Sigmoid colon (tissue), 7 donors: Measurements from ENCODE around the gene TAF10. TPM values are rescaled to one million over a fixed set of nuclear protein-coding genes. Genes with fewer than 3 reads are reported as not detected.

Experiments used
- DNase-seq: peaks from one replicate; pipeline ENCODE4 v3.0.0-alpha.2; 2019
- H3K27ac ChIP-seq, 4 donors: fragments of 200-600 bp; sonication (generic); one replicate each; pipeline ENCODE4 v1.5.1; 2016 to 2019; ENCODE audit warnings: mild to moderate bottlenecking in 1 of 4
- H3K27me3 ChIP-seq, 3 donors: fragments of 200-600 bp; sonication (generic); one replicate each; pipeline ENCODE4 v1.5.1; 2019; ENCODE audit warnings: mild to moderate bottlenecking in 1 of 3
- H3K36me3 ChIP-seq, 4 donors: fragments of 200-600 bp; sonication (generic); one replicate each; pipeline ENCODE4 v1.5.1; 2016 to 2019
- H3K4me1 ChIP-seq, 4 donors: fragments of 200-600 bp; sonication (generic); one replicate each; pipeline ENCODE4 v1.5.1; 2017 to 2019
- H3K4me3 ChIP-seq, 4 donors: fragments of 200-600 bp; sonication (generic); one replicate each; pipeline ENCODE4 v1.5.1; 2017 to 2019; ENCODE audit warnings: mild to moderate bottlenecking in 2 of 4, moderate library complexity in 1 of 4
- H3K9me3 ChIP-seq, 4 donors: fragments of 200-600 bp in 3 of 4; sonication (generic) in 3 of 4; one replicate each; pipeline versions ENCODE4 v1.5.1 to v1.6.1; 2013 to 2019
- CTCF ChIP-seq, 4 experiments: fragments of 450-650 bp in 3 of 4; fragments of 200-600 bp in 1 of 4; IDR thresholded peaks; one replicate each; pipeline ENCODE4 v1.5.1; 2016 to 2019; ENCODE audit warnings: antibody characterized with exemption in 4 of 4, mild to moderate bottlenecking in 3 of 4, moderate library complexity in 2 of 4
- EP300 ChIP-seq, 4 donors: sonication (generic); formaldehyde crosslinking; IDR thresholded peaks; one replicate each; pipeline ENCODE4 v1.6.1; 2017; ENCODE audit warnings: antibody characterized with exemption in 4 of 4
- POLR2A ChIP-seq, 2 donors: fragments of 450-650 bp; IDR thresholded peaks; one replicate each; pipeline ENCODE4 v1.6.1; 2016; ENCODE audit warnings: antibody characterized with exemption in 2 of 2, mild to moderate bottlenecking in 2 of 2, moderate library complexity in 2 of 2
- POLR2AphosphoS5 ChIP-seq, 4 donors: sonication (generic); formaldehyde crosslinking; IDR thresholded peaks; one replicate each; pipeline ENCODE4 v1.6.1; 2017; ENCODE audit warnings: antibody characterized with exemption in 4 of 4
- WGBS, 2 donors: extraction: QIAGEN DNeasy Blood & Tissue Kit; methylation state at CpG; one replicate each; pipeline ENCODE4 v1.1.7; 2013; 5-methylcytosine and 5-hydroxymethylcytosine counted together
- intact Hi-C: fragments of 100-400 bp; cut with DNase I; formaldehyde crosslinking; loops from one replicate; pipeline ENCODE4 v1.15.1; 2023
- polyA plus RNA-seq, 3 donors: library from polyadenylated mRNA; stranded (reverse); fragments of 200-250 nt; gene quantifications; one replicate each; pipeline ENCODE4 v1.2.3, GENCODE V29; 2013
- total RNA-seq, 4 donors: library from RNA; depleted of rRNA; stranded (reverse); fragments of >200 nt; gene quantifications; one replicate each; pipeline ENCODE4 v1.1.0, GENCODE V29; 2016
- donor health status: healthy with polysubstance abuse.
- donor health status: Bipolar disorder and iron deficiency.
- donor health status: healthy.

TAF10 gene
- total and polyA plus RNA-seq, 7 donors: 33.2 to 148 (median 60.0) TPM

DNA sequence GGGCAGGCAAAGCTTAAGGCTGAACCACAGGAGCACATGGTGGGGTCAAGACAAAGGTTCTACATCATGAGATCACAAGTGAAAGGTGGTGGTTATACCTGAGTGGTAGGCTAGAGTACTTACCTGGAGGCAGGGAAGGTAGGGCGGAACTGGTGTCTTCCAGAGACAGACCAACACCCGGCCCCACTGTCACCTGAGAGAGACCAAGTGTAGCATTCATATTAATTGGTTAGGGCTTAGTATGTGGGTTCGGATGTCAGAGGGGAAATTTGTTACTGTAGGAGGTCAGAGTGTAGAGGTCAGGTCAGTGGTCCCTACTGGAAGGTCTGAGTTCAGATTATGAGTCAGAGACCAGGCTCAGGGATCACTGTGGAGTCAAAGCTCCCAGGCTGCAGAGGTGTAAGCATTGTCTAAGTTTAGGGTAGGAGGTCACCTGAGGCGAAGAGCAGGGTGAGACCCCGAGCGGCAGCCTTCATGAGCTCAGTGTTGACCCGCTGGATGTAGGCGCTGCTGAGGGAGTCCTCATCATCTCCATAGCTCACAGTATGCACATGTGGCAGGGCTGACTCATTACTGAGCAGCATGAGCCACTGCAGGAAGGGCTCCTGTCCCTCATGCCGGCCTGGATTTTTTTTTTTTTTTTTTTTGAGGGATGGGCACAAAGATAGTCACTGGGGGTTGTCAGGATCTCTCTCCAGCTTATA lies 4.0 kb upstream of the TAF10 start:
- intact Hi-C loops: loop anchor here (2.0 to 5.0 kb wide), 2 partner anchors 66 to 135 kb away; partner anchors contain the start of genes ARFIP2, MRPL17 and TIMM10B
- Histone ChIP-seq H3K36me3 (peaks cover under 1 to 37% (median 20%) of the 10 kb centered on the region in 4 donors), H3K9me3 (no peaks in the 10 kb centered on the region), H3K27ac (peak overlapping the region in 3 of 4 donors; percentile 98 to 99 (median 99)), H3K4me3 (no peak overlapping the region), H3K4me1 (peaks cover 0 to 46% (median 40%) of the 10 kb centered on the region in 4 donors), H3K27me3 (no peaks in the 10 kb centered on the region)
- no peak for TF ChIP-seq POLR2A (IDR thresholded peaks at IDR 0.05)
- TF ChIP-seq CTCF (IDR thresholded peaks at IDR 0.05): no peak
- no peak for TF ChIP-seq EP300 (IDR thresholded peaks at IDR 0.05)
- TF ChIP-seq POLR2AphosphoS5 (IDR thresholded peaks at IDR 0.05): no peak
- 95 to 96% methylated on average over 9 of the region's 9 CpGs for WGBS, 2 donors
- peak; percentile 48 for DNase-seq

GRCh38 chr11:6615046-6615445 lies 3.0 kb upstream of the TAF10 start:
- WGBS, 2 donors: 95 to 97% methylated on average over 5 of the region's 5 CpGs
- H3K4me1 ChIP-seq: peaks cover 0 to 56% (median 50%) of the 10 kb centered on the region in 4 donors

DNA sequence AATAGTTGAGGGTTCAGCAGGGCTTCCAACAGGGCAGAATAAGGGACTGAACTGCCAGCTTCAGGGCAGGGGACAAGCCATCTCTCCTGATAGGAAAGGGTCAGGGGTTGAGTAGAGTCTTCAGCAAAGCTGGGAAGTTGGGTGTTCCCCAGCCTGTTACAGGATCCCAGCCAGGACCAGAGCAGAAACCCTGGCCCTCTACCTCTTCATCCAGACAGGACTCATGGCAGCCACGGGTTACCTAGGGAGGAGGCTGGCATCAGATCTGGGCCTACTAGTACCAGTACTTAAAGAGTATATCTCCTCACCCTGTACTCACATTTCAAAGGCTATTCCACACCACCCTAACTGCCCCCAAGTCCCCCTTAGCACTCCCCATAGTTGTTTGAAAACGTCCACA lies 2.4 kb upstream of the TAF10 start:
- H3K9me3 ChIP-seq: no peaks in the 10 kb centered on the region
- WGBS, 2 donors: 89 to 90% methylated on average over 2 of the region's 2 CpGs
- TF ChIP-seq POLR2AphosphoS5 (IDR thresholded peaks at IDR 0.05): no peak
- no peak for TF ChIP-seq CTCF (IDR thresholded peaks at IDR 0.05)
- TF ChIP-seq POLR2A (IDR thresholded peaks at IDR 0.05): no peak
- TF ChIP-seq EP300 (IDR thresholded peaks at IDR 0.05): no peak
- peaks cover 0 to 56% (median 54%) of the 10 kb centered on the region in 4 donors for H3K4me1 ChIP-seq
- H3K27ac ChIP-seq: peak overlapping the region in 3 of 4 donors; percentile 98 to 99 (median 99)
- peaks cover 16 to 53% (median 36%) of the 10 kb centered on the region in 4 donors for H3K36me3 ChIP-seq
- intact Hi-C loops: loop anchor here (2.0 kb wide), 1 partner anchor 134 kb away; the partner anchor contains the start of genes ARFIP2 and TIMM10B
- peak; percentile 60 for DNase-seq
- no peaks in the 10 kb centered on the region for H3K27me3 ChIP-seq
- H3K4me3 ChIP-seq: no peak overlapping the region

More at GRCh38 chr11:6615046-6615445, 3.0 kb upstream of the TAF10 start:
- peak; percentile 63 for DNase-seq
- intact Hi-C loops: loop anchor here (2.0 to 5.0 kb wide), 2 partner anchors 67 to 134 kb away; partner anchors contain the start of genes ARFIP2, MRPL17 and TIMM10B
- no peaks in the 10 kb centered on the region for H3K9me3 ChIP-seq
- no peaks in the 10 kb centered on the region for H3K27me3 ChIP-seq
- no peak for TF ChIP-seq POLR2A (IDR thresholded peaks at IDR 0.05)
- TF ChIP-seq POLR2AphosphoS5 (IDR thresholded peaks at IDR 0.05): no peak
- TF ChIP-seq EP300 (IDR thresholded peaks at IDR 0.05): no peak
- TF ChIP-seq CTCF (IDR thresholded peaks at IDR 0.05): no peak
- no peak overlapping the region for H3K4me3 ChIP-seq
- peaks cover 10 to 47% (median 30%) of the 10 kb centered on the region in 4 donors for H3K36me3 ChIP-seq
- H3K27ac ChIP-seq: peak overlapping the region in 3 of 4 donors; percentile 98 to 99 (median 99)

GRCh38 chr11:6613496-6613895 lies 1.5 kb upstream of the TAF10 start:
- no peak for DNase-seq
- H3K27ac ChIP-seq: peak overlapping the region; percentile 98 to 99 (median 98)
- no peaks in the 10 kb centered on the region for H3K9me3 ChIP-seq
- H3K36me3 ChIP-seq: peaks cover 26 to 62% (median 45%) of the 10 kb centered on the region in 4 donors
- WGBS, 2 donors: 86 to 92% methylated on average over 3 of the region's 3 CpGs
- H3K27me3 ChIP-seq: no peaks in the 10 kb centered on the region
- intact Hi-C loops: no loop called here
- peak overlapping the region in 1 of 4 donors; percentile 80 for H3K4me3 ChIP-seq
- no peak for TF ChIP-seq EP300 (IDR thresholded peaks at IDR 0.05)
- TF ChIP-seq CTCF (IDR thresholded peaks at IDR 0.05): no peak
- TF ChIP-seq POLR2A (IDR thresholded peaks at IDR 0.05): no peak
- no peak for TF ChIP-seq POLR2AphosphoS5 (IDR thresholded peaks at IDR 0.05)
- H3K4me1 ChIP-seq: peaks cover 0 to 63% (median 59%) of the 10 kb centered on the region in 4 donors
